Inflammatory macrophage (primary cell): Measurements from ENCODE around the gene EXTL2.
"Not testable (repeated sequence)": the region's sequence is repeated elsewhere in the genome, so short reads cannot be mapped to it uniquely, and the experiment has no call there.

ENCODE experiments used
- DNase-seq, 2 donors: peaks; one replicate each; pipeline ENCODE4 v3.0.0-alpha.2; 2020 to 2022
- total RNA-seq, 18 experiments: gene quantifications; one replicate each; lab custom pipeline; 2026; ENCODE audit warnings: mixed read lengths in 6 of 18, inconsistent platforms in 2 of 18; lab: John Stamatoyannopoulos, UW

The EXTL2 gene, protein sequence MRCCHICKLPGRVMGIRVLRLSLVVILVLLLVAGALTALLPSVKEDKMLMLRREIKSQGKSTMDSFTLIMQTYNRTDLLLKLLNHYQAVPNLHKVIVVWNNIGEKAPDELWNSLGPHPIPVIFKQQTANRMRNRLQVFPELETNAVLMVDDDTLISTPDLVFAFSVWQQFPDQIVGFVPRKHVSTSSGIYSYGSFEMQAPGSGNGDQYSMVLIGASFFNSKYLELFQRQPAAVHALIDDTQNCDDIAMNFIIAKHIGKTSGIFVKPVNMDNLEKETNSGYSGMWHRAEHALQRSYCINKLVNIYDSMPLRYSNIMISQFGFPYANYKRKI
- total RNA-seq = 4.9 to 28.1 (median 15.1) reads per million in 18 experiments

DNA sequence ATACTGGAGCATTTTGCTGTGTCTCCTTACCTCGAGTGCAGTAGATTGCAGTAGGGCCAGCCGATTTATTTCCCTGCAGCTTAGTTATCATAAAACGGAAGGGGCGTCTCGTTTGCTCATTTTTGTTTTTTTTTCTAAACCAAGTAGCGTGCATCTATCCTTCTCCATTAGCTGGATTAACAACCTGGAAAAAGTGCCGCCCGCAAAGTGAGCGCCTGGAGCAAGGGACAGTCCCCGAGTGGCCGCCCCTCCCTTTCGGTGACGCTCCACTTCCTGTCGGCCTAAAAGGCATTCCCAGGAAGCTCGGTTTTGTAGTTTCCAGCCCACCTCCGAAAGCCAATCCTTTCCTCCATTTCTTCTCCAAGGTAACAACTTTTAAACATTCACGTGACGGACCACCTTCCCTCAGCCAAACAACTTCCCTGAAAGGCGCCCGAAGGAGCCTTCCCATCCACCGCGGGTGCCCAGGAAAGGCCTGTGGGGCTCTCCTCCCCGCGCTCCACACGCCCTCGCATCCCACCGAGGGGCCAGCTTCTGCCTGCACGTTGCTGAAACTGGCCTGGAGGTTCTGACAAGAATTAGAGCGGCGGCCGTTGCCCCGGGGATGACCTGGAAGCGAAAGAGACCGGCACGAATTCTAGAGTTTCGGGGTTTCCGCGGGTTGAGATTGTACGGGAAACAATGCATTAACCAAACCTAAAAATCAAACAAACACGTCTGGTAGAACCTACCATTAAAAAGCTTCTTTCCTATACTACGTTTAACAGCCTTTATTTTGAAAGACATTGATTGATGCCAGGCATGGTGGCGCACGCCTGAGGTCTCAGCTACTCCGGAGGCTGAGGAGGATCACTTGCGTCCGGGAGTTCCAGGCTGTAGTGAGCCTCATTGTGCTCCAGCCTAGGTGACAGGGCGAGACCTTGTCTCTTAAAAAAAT lies at the start of gene EXTL2:
Gene EXTL2 (minus strand): TSS at position 240 of the 937 bp plus-strand sequence. CDS start 6,085 bp downstream, outside the sequence.
- DNase-seq = peak; percentile 59 to 77

DNA sequence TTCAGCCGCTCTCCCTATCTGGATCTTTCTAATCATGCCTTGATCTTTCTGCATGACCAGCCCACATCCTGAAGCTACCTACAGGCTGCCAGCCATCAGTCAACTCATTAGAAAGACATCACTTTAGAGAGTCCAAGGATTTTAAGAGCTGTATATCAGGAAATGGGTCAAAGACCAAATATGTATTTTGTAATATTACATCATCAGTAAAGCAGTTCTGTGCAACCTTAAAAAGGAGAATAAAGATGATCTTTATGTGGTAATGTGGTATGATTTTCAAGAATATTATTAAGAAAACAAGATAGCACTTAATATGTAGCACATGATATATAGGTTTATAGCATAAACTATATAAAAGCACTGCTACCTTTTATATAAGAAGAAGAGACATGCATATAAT lies 48.9 kb upstream of the EXTL2 start:
- peak in 1 of 2 donors; percentile 29 for DNase-seq

DNA sequence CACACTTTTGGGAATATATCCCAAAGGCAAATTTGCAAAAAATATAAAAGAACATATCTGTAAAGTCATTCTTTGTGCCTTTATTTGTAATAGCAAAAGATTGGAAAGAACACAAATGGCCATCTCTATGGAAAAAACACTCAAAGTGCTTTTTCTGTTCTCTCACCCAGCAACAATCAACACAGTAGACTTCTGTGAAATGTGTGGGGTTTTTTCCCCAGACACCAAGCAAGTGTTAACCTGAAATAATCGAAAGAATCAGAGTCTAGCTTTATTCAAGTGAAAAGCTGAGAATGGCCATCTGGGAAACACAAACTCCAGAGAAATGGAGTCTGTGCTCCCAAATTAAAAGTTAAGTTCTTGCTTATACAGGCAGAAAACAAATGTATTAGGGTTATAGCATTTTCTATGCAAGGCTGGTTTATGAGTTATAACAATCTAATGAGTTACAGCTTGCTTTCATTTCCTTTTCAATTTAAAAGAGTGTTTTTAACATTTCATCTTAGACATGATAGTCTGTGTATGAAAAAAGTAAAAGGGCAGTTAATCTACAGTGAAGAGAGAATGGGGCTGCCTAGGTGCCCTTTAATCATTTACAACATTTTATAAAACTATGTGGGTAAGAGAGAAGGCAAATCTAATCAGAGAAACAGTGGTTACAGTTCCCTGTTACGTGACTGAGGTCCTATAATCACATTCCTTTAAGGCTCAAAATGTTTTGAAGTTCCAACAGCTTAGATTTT lies 47.8 kb upstream of the EXTL2 start:
- DNase-seq = no peak

DNA sequence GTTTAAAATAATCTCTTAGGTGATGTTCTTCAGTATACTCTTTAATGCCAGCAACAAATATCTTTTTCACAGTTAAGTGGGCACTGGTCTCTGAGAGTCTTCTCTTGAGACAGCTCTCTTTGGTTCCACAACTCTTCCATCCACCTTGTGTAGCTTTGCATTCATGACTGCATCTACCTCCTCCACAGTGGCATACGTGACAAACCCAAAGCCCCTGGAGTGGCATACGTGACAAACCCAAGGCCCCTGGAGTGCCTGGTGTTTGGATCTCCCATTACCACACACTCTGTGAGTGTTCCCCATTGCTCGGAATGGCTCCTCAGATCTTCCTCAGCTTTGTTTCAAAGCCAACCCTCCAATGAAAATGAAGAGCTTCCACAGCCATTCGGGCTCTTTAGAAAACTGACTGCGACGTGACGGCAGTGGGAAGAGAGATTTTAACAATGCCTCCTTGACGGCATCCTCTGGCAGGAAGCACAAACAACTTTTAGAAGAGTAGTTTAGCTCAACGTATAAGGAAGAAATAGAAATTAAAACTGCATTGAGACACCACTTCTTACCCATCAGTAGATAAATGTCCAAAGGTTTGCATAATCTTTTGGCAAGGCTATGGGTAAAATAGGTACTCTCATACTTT lies 47.1 kb upstream of the EXTL2 start:
- DNase-seq = no peak

DNA sequence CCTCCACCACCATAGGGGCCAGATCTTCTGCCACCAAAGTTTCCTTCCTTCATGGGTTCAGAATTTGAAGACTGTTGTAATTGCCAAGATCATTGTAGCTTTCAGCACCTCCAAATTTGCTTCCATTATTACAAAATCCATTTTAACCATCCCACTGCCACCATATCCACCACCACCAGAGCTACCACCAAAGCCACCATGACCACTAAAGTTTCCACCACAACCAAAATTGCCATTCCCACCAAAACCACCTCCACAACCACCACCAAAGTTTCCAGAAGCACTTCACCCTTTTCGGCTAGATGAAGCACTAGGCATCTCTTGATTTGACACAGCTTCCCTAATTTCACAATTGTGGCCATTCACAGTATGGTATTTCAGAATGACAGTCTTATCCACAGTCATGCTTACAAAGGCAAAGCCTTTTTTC lies 46.5 kb upstream of the EXTL2 start:
- DNase-seq = no peak

DNA sequence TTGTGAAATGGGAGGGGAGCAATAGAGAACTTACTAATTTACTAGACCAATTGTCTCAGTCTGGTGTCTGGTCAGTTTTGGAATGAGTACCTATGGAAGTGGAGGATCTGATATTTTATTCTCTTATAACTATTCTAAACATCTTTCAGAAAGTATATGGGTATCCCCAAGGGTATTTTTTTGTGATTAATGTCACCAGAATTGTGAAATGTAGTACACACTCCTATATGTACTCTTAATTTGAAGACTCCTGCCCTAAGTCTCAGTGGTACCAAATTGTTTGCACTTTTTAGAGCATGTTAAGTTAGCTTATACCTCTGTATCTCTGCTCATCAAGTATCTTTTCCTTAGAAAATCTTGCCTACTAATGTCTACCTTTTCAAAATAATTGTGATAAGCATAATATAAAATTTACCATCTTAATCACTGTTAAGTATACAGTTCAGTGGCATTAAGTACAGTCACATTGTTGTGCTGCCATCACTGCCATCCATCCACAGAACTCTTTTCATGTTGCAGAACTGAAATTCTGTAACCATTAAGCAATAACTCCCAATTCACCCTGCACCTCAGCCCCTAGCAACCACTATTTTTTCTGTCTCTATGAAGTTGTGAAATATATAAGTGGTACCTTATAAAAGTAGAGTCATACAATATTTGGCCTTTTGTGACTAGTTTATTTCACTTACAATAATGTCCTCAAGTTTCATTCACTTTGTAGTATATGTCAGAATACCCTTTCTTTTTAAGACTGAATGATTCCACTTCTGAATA lies 41.7 kb upstream of the EXTL2 start:
- no peak for DNase-seq

DNA sequence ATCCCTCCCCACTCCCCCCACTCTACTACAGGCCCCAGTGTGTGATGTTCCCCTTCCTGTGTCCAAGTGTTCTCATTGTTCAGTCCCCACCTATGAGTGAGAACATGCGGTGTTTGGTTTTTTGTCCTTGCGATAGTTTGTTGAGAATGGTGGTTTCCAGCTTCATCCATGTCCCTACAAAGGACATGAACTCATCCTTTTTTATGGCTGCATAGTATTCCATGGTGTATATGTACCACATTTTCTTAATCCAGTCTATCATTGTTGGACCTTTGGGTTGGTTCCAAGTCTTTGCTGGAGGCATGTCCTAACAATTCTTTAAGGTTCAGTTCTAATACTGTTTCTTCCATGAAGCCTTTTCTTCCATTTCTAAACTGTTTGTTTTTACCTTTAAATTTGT lies 38.9 kb upstream of the EXTL2 start:
- not testable (repeated sequence) for DNase-seq

DNA sequence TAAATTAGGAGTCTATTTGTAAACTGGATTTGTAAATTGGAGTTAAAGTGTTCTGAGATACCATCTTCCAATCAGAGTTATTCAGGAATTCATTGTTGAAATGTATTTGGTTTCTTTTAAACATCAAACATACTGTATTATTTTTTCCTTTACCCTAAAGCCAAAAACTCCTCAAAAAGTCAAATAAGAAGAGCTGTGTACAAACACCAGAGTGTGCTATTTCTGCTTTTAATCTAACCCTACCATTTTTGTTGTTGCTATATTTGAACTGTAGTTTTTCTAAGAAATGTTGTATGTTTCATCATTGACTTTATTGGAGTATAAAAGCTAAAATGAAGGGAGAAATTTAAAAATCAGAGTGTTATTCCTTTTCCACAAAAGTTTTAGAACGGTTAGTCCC lies 37.1 kb upstream of the EXTL2 start:
- no peak for DNase-seq

DNA sequence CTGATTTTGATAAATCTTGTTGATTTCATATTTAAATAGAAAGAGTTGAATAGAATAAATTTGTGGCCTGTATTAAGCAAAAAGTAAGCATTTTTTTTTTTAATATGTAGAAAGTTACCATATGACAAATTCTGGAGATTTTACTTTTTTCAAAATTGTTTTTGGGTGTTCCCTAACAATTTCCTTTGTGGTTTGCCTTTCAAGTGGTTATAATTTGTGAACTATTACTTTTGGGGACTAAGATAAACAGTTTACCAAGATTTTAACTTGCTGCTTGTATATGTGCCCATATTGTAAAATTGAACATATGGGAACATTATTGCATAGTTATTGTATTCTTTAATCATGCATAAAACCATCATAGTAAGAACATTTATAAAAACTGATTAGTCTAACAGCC lies 35.9 kb upstream of the EXTL2 start:
- no peak for DNase-seq

DNA sequence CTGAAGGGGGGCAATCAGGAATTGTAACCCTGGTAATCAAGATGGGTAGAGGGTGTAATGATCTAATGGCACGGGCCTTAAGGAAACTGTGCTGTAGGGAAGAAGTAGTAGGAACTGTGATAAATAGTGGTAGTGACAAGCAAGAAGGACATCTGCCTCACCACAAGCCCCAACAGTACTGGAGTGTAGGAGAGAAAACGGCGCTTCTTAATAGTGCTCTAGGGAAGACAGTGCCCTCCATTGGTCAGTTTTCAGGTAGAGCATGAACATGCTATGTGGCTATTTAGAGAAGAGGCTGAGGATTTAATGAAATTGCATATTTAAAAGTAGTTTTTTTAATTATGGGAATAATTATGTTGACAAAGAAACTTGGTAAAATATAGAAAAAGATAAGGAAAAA lies 33.5 kb upstream of the EXTL2 start:
- no peak for DNase-seq

DNA sequence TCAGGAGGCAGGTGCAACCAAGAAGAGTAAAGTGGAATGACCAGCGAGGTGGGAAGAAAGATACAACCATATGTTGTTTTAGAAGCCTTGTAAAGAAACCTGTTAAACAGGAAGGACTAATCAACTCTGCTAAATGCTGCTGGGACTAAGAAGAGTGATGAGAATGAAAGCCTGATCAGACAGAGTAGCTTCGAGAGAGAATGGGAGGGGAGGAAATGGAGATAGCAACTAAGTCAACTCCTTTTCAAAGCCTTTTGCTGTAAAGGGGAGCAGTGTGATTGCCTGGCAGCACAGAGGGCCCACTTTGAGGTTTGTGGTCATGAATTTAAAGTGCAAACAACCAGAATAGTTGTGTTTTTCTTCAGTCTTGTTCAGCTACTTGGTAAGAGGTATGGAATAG lies 32.6 kb upstream of the EXTL2 start:
- DNase-seq = no peak

DNA sequence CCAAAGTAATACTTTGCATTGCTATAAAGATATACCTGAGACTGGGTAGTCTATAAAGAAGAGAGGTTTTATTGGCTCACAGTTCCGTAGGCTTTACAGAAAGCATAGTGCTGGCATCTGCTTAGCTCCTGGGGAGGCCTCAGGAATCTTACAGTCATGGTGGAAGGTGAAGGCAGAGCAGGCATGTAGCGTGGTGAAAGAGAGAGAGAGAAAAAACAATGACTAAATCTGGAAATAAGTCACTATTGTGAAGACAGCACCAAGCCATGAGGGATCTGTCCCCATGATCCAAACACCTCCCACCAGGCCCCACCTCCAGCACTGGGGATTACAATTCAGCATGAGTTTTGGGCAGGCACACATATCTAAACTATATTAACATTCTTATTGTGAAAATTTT lies 31.6 kb upstream of the EXTL2 start:
- DNase-seq = no peak

DNA sequence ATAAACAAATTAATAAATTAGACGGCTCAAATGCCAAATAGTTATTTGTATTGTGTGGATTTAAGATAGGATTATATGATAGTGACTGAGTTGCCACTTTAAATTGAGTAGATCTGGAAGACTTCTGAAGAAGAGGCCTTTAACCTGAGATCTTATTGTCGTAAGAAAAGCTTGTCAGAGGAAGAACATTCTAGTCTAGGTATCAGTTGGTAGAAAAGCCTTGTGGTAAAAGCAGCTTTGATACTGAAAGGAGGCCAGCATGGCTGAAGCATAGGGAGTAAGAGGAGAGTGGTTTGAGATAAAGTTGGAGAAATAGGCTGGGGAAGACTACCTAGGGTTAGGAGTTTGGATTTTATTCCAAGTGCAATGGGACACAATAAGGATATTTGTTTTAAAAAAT lies 30.3 kb upstream of the EXTL2 start:
- DNase-seq = no peak

DNA sequence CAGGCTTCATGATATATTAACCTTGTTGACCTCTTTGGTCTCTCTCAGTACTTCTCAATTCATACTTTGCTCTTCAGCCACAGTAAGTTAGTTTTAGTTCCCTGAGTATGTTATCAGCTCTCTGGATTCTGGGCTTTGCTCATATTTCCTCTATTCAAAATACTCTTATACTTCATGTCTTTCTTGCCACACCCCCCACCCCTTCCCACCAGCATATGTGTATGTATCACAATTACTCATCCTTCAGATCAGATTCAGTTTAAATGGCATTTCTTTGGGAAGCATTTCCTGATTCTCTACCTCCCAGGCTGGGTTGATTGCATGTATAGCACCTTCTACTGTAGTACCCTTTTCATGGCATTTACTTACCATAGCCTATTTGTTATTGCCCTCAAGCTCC lies 29.6 kb upstream of the EXTL2 start:
- no peak for DNase-seq

DNA sequence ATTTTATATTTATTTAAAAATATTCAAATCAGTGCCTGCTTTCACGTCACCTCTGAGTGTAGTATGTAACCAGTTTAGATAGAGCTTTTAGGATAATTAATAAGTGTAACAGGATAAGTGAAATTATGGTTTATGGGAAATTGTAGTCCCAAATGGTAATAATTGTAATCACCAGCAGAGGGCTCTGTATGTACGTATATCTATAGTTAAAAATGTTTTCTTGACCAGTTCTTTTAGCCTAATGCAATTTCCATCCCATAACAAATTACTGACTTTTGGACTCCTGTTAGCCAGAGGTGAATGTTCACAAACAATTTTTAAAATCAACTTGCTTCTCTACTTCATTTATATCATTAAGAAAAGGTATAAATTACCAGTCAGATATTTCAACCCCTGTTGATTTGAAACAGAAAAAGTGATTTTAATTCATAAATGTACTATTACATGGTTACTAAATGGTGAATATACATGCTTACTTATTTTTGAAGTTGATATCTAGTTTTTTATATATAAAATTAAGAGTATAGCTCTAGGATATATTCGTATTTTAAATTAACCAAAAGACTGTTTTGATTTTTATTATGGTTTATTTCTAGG lies 26.6 kb upstream of the EXTL2 start:
- peak; percentile 27 to 75 for DNase-seq

DNA sequence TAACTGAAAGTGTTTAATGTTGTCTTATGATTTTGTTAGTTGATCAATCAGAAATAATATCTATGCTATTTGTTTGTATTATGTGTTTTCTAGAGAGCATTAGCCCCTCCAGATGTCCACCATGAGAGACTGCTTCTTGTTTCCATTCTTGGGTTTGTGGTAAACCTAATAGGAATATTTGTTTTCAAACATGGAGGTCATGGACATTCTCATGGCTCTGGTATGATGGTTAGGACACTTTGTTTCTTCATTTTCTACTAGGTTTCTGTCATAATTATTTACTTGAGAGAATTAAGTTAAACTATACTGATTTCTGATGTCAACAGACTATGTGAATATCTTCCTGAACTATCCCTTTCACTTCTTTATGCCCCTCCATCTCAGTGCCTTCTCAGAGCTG lies 17.4 kb upstream of the EXTL2 start:
- DNase-seq = no peak

DNA sequence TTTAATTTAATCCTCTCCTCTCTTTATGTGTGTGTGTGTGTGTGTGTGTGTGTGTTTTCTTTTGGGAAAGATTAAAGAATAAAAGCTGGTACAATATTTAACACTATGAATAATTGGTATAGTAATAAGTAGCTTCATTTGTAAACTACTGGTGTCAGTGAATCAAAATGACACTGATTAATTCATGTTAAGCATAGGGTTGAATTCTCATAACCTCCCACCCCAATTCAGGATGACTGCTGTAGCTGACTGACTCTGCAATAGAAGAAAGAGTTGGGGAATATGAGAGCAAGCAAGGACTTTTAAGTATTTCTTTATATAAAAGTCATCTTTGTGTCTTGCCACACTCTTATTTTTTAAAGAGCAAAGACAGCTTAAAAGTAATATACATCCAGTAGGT lies 14.4 kb upstream of the EXTL2 start:
- DNase-seq = no peak

DNA sequence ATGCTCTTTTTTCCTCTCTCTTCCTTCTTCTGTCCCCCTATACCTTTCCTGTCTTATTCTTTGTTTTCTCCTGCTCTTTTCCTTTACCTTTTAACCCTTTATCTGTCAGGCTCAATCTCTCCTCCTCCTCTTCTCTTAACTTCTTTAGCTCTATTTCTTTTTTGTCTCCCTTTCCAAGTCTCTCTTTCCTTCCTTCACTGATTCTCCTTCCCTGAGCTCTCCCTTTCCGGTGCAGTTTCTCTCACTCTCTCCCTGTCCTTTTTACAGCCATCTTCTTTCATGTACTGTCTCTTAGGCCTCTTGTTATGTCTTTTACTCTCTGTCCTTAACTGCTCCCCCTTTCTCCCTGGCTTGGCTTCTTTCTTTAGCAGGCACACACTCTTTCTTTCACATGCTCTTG lies 13.2 kb upstream of the EXTL2 start:
- DNase-seq = no peak

DNA sequence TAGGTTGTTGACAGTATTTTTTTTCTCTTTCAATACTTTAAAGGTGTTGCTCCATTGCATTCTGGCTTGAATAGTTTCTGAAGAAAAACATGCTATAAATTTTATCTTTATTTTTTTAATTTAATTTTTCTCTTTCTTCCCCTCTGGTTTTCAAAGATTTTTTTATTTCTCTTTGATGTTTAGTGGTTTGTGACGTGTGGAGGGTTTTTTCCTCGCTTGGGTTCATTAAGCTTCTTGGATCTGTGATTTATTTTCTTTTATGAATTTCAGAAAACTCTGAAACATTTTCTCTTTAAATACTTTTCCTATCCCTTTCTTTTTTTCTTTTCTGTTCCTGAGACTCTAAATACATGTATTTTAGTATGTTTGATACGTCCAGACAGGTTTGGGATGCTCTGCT lies 10.5 kb upstream of the EXTL2 start:
- no peak for DNase-seq

DNA sequence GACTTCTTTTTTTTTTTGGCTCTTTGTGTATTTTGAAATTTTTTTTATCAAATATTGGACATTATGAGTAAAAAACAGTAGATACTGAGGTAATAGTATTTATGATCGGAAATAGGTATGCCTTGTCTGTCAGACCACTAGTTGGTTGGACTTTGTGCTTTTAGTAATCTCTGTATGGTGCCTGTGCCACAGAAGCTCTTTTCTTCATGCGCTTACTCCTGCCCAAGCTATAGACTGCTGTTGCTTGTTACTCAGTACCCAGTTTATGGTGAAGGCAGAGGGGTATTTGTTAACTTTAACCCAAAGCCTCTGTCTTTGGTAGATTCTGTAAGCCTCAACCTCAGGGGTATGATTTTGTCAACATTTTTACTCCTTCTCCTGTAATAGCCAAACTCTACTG lies 9.9 kb upstream of the EXTL2 start:
- DNase-seq = no peak

DNA sequence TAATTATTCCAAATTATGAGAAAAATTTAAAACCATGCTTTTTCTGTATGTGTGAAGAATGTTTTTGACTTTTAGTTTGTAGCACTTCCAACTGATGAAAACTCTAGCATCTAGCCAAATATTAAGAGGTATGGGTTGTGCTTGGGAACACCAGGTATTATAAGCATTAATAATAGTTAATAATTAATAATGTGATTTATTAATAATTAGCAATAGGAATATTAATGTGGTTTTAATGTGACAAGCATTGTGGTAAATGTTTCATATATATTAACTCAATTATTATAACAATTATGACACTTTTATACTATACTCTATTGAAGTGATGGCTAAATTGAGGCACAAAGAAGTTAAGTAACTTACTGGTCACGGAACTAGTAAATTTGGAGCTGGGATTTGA lies 9.1 kb upstream of the EXTL2 start:
- no peak for DNase-seq
